GM18526 (cell line): Measurements from ENCODE around the gene BRD3OS.

Source experiments
- POLR2A ChIP-seq: IDR thresholded peaks from 3 replicates; pipeline ENCODE4 v1.6.1; 2011; ENCODE audit not compliant: insufficient read length; ENCODE audit errors: extremely low read depth

The BRD3OS gene

DNA sequence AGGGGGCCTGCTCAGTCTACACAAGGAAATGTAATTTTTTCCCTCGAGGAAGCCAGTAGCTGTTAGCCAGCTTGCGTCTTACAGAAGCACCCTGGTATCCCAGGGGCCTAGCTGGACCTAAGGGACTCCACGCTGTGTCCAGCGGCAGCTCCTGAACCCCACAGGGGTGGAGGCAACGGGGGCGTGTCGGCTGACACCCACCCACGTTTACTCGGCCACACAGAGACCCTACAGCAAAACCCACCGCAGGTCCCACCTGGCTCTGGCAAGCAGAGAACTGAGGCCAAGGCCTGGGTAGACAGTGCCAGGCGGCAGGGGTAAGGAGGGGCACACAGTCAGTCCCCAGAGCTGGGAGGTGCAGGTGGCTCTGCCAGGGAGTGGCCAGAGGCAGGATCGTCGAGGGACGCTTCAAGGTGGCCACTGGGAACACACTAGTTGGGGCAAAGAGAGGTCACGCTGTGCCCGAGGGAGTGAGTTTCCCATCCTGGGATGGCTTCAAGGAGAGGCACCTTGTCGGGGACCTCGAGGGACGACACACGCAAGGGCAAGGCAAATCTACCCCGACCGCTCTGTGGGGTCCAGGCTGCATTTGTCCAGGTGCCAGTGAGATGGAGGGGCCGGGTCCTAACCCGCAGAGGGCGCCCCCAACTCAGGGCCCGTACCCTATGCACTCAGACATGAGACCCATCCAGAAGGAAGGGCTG is 20.7 kb downstream of the BRD3OS start:
- TF ChIP-seq POLR2A = no peak

DNA sequence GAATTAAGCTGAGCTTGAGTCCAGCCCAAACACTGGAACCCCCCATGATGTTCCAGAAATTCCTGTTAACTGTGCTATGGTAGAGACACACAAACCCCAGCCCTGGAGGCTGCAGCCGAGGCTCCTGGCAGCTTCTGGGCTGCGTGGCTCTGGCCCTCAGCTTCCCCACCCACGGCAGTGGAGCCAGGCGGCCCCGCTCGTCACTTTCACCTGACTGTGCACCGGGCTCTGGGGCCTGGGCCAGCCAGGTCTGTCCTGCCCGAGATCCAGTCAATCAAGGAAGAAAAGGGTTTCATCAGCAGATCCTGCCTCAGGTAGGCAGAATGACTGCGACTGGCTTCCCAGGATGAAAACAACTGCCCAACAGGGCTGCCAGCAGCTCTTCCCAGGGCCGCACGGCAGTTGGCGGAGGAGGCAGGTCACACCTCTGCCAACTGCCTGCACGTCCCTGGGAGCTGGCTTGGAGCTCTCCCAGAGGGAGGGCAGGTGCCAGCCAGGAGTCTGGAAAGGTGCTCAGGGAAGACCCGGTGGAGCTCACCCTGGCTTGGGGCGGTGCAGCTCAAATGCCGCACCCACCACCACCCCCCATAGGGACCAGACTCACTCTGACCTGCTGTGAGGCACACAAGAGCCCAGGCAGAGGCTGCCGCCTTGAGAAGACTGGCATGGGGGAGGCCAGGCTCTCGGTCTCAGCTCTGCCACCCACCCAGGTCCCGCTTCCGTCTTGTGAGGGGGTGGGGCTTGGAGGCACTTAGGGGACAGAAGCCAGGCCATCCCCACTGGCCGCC is 21.8 kb downstream of the BRD3OS start:
- TF ChIP-seq POLR2A = no peak

DNA sequence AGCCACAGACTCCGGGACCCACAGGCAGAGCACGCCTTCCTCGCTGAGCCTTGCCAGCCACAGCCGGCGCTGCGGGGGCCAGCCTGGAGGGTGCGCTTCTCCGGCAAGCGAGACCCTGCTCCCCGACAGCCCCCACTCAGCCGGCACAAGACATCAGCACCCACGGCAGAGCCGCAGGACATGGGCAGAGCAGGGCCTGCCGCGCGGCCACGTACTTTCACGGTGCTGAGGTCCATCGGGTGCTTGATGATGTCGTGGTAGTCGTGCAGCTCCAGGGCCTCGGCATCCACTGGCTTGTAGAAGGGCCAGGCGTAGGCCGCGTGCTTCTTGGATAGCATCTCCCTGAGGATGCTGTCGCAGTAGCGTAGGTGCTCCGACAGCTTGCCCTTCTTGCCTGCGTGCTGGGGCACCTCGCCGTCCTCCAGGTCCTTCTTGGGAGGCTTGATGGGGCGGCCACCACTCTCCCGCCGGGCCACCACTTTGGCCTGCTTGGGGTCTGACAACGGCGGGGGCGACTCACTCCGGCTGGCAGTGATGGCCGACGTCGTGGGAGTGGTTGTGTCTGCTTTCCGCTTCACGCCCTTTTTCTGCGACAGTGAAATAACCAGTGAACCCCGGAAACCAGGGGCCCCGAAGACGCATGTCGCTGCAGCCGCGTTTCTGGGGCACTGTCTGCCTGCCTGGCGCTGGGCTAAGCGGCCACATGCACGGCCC is 22.7 kb downstream of the BRD3OS start:
- TF ChIP-seq POLR2A = no peak

- no peak for TF ChIP-seq POLR2A
Observed at GRCh38 chr9:134048582-134048968, 23.3 kb downstream of the BRD3OS start.

- TF ChIP-seq POLR2A = no peak
Observed at GRCh38 chr9:134049236-134049635, 24.0 kb downstream of the BRD3OS start.

DNA sequence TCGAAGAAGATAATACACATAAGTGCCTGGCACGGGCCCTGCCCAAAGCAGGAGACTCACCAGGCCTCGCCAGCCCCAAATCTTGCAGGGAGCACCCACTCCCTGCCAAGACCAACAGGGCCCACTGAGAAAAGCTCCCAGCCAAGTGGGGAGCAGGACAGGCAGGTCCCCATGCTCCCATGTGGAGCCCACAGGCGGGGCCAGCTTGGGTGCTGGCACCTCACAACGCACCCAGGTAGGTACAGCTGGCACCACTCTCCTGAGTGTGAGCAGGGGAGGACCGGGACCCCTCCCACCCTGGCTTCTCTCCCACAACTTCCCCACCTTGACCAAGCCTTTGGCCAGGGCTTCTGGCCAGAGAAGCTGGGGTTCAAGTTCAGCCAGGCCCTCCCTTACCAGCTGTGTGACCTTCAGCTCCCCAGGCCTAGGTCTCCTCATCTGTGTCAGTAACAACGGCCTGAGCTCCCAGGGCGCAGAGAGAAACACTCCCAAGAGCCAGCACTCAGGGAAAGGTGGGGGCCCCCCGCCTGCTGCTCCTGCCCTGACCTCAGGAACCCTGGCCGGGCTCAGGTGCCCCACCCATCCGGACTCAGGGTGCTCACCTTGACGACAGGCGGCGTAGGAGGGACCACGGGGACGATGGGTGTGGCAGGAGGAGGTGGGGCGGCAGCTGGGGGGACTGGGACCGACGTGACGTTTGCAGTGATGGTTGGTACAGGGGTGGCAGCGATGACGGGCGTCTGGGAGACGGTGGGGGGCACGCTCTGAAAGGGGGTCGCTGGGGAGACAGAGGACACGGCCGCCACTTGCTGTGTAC is 24.7 kb downstream of the BRD3OS start:
- no peak for TF ChIP-seq POLR2A

GRCh38 chr9:134050726-134051125 is 25.4 kb downstream of the BRD3OS start:
- TF ChIP-seq POLR2A = no peak

DNA sequence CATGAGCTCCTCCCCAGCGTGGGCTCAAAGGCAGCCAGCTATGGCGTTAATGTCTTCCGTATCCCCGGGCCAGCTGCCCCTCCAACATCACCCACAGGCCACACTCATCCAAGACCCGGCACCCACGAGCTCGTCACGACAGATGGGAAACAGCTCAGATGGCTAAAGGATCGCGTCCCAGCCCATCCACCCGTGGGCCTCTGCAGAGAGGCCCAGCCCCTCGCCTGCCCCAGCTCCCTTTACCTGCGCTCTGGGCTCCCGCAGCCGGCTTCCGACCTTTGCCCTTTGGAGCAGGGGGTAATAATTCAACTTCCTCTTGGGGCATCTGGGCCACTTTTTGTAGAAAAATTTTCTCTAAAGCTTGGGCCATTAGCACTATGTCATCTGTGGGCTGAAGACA is 26.0 kb downstream of the BRD3OS start:
- no peak for TF ChIP-seq POLR2A

GRCh38 chr9:134052491-134052890 is 27.2 kb downstream of the BRD3OS start:
- TF ChIP-seq POLR2A = no peak

DNA sequence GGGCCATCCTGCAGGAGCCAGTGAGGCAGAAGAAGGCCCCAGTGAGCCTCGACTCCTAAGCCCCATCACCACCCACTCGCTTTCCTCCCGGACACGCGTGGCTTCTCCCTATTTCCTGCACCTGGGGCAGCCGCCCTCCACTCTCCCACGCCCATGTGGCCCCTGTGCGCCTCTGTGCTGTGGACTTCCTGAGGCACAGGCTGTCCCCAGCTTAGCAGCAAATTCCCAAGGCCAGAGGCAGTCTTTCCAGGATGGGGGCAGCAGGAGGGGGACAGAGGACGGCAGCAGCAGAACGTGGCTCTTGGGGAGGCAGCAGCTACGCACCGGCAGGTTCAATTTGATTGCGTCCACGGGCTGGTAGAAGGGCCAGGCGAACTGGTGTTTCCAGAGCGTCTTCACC is 27.7 kb downstream of the BRD3OS start:
- TF ChIP-seq POLR2A = no peak

DNA sequence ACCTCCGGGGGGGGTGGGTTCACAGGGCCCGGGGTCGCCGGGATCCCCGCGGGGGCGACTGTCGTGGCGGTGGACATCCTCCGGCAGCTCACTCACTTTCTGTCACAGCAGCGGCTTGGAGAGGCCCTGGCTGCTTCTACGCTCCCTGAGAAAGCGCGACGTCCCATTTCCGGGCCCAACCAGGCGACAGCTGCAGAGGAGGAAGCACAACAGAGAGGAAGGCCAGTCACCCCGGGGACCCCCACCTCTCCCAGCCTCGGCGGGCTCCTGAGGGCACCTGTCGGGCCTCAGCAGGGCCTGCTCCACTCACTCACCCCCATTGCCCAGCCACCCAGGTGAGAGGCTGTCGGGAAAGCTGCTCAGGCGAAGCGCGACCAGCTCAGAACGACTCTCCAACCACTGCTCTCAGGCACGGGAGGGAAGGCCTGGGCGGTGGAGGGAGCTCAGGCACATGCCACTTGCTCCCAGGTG is 28.2 kb downstream of the BRD3OS start:
- no peak for TF ChIP-seq POLR2A

DNA sequence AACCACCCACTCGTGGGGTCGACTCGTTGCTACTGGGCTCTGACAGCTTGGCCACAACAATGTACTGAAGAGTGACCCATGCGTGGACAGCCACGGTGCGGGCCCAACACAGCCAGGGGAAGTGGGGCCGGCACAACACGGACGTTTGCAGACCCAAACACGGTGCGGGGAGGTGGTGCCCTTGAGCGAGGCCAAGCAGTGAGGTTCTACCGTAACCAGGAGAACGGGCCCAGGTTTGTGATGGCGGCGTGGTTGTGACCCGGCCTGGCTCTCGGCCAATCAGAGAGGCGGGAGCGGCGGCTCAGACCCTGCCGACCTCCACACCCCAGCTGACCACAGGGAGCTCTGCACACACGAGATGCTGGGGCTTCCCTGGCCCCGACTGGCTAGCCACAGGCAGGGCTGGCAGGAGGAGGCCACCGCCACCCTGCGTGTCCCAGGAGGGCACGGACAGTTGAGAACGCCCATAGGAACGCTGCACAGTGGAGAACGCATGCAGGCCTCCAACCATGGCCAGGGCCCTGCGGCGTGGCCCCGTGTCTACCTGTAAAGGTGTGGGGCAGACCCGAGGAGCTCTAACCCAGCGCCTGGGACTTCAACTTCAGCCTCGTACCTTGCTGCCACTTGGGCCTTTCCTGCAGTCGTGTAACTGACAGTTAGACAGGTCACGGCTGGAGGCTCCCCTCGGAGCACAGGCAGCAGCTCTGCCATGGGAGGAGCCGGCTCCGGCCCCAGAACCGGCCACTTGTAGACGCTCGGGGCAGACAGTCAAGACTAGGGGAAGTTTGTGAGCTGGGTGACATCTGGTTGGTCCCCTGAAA is 28.9 kb downstream of the BRD3OS start:
- TF ChIP-seq POLR2A = no peak

DNA sequence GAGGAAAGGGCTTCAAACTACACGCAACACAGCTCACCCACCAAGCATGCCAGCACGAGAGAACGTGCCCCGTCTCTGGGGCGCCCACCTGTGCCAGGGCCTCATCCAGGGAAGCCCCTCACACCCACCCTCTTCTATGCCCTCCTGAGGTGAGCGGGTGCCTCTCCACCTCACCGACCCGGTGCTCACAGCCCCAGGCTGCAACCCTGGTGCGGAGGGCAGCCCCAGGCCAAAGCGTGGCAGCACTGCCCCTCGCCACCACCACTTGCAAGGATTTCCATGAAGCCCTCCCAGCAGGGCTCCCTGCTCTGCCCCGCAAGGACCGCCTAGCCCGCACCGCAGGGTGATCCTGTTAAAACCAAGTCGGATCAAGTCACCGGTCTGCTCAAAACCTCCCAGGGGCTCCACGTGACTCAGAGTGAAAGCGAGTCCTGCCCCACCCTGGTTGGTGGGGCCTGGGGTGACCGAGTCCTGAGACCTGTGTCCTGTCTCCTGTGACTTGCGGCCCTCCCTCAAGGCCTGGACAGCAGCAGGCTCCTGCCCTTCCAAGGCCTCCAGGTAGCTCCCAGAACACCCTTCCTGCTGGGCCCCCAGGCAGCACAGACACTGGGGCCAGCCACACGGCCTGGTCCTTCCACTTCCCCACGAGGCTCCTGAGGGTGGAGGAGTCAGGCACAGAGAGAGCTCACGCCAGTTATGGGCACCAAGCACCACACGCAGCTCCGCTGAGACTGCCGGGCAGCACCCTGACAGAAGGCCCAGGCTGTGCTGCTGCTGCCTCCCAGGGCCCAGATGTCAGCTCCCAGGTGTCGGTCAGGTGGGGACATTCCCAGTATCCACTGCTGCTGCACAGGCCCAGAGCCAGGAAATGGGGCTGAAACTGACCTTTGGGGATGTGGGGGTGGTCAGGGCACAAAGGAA is 29.9 kb downstream of the BRD3OS start:
- TF ChIP-seq POLR2A = no peak

DNA sequence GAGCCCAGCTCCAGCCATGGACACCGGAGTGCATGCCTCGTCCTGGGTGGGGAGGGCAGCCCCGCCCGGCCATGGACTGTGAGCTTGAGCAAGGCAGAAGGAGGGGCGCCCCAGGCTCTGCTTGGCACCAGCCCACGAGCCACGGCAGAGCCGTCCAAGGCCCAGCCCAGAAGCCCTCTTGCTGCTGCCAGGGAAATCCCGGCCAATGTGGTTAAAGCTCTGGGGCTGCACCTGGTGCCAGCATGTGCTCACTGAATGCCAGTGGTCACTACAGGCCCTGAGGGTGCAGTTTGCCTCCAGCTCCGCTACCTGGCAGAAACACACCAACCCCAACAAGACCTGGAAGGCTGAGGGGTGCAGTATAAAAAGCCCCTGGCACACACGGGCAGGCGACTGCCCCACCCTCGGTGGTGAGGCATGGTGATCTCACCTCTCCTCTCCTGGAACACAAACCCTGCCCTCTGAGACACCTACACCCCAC is 30.7 kb downstream of the BRD3OS start:
- no peak for TF ChIP-seq POLR2A
